ENCODE measurements around the gene MVK.

MVK gene

DNA sequence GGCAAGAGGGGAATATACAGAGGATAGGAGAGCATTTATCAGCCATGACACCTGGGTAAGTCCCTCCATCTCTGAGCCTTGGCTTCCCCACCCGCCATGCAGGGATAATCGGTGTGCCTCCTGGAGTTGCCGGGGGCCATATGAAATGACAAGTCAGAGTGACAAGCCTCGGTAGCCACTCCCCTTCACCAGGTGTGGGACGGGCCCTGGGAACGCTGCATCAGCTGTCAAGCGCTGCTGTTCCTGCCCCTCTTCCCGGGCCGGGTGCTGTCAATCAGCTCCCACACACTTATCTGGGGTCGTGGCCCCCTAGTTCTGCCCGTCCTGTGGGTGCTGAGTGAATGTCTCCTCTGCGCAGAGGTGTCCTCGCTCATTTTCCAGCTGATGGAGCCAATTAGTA lies 57.2 kb downstream of the MVK start:
- no peak for DNase-seq (ENCODE audit: extremely low spot score)
- POLR2A ChIA-PET: no interaction called here
- TF ChIP-seq HDGF (IDR thresholded peaks at IDR 0.05; ENCODE audit: borderline replicate concordance) (no peak), ARNT (IDR thresholded peaks at IDR 0.05) (no peak), TARDBP (IDR thresholded peaks at IDR 0.05) (no peak), ELF4 (IDR thresholded peaks at IDR 0.05) (no peak), ZNF384 (IDR thresholded peaks at IDR 0.05) (no peak), FOXK2 (IDR thresholded peaks at IDR 0.05) (no peak), L3MBTL2 (conservative IDR thresholded peaks at IDR 0.05) (no peak), SP1 (IDR thresholded peaks at IDR 0.05) (no peak), NFRKB (IDR thresholded peaks at IDR 0.05) (no peak), LEF1 (IDR thresholded peaks at IDR 0.05; ENCODE audit: borderline replicate concordance) (no peak), SUZ12 (IDR thresholded peaks at IDR 0.05) (no peak), FOXA1 (IDR thresholded peaks at IDR 0.05) (no peak)
- TF ChIP-seq, protein P1, sequence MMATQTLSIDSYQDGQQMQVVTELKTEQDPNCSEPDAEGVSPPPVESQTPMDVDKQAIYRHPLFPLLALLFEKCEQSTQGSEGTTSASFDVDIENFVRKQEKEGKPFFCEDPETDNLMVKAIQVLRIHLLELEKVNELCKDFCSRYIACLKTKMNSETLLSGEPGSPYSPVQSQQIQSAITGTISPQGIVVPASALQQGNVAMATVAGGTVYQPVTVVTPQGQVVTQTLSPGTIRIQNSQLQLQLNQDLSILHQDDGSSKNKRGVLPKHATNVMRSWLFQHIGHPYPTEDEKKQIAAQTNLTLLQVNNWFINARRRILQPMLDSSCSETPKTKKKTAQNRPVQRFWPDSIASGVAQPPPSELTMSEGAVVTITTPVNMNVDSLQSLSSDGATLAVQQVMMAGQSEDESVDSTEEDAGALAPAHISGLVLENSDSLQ (IDR thresholded peaks at IDR 0.05): no peak
- CTCF ChIA-PET: interaction anchor here (0.6 kb wide), 1 partner anchor 33 kb away, joined by 3 read pairs; no protein-coding TSS in a partner anchor

DNA sequence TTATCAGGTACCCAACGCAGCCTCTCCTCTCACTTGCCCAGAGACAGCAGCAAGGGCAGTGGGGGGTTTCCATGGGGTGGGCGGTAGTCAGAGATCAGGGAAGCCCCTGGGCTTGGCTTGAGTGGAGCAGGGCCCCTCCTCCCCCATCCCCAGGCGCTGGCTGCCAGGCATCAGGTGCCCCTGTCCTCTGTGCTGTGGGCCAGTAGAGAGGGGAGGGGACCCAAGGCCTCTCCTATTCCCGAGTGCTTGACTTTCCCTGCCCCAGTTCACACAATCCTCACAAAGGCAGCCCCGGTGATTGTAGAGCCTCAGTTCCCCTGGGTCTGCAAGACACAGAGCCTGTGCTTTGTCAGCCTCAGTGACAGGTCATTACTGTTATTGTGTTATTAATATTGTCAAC lies 57.7 kb downstream of the MVK start:
- CTCF ChIA-PET: interaction anchor here (0.6 kb wide), 1 partner anchor 33 kb away, joined by 3 read pairs; no protein-coding TSS in a partner anchor
- TF ChIP-seq SP1 (IDR thresholded peaks at IDR 0.05) (no peak), LEF1 (IDR thresholded peaks at IDR 0.05; ENCODE audit: borderline replicate concordance) (no peak), FOXK2 (IDR thresholded peaks at IDR 0.05) (no peak), BHLHE40 (IDR thresholded peaks at IDR 0.05; ENCODE audit: borderline replicate concordance) (no peak), HDGF (IDR thresholded peaks at IDR 0.05; ENCODE audit: borderline replicate concordance) (no peak), ARNT (IDR thresholded peaks at IDR 0.05) (no peak), CTBP1 (IDR thresholded peaks at IDR 0.05; ENCODE audit: borderline replicate concordance) (no peak), FOXM1 (IDR thresholded peaks at IDR 0.05; ENCODE audit: borderline replicate concordance) (no peak), TARDBP (IDR thresholded peaks at IDR 0.05) (no peak), L3MBTL2 (conservative IDR thresholded peaks at IDR 0.05) (no peak), ZNF384 (IDR thresholded peaks at IDR 0.05) (no peak), ELF4 (IDR thresholded peaks at IDR 0.05) (no peak), NFRKB (IDR thresholded peaks at IDR 0.05) (no peak), FOXA1 (IDR thresholded peaks at IDR 0.05) (no peak), SUZ12 (IDR thresholded peaks at IDR 0.05) (no peak)
- TF ChIP-seq, protein P1 (IDR thresholded peaks at IDR 0.05): no peak

DNA sequence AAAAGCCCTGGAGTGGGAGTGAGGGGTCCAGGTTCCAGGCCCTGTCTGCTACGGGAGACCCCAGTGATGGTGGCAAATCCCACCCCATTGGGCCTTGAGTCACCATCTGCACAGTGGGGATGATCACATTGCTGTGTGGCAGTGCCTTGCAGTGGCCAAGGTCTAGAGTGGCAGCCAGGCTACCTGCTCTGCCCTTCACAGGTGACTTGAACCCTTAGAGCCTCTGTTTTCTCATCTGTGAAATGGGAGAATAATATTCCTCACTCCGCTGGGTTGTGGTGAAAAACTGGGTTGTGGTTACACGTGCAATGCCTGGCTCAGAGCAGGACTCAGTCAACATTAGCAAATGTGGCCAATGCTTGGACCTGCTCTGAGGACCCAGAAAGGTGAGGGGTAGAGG lies 58.2 kb downstream of the MVK start:
- POLR2A ChIA-PET: no interaction called here
- no peak for DNase-seq (ENCODE audit: extremely low spot score)
- no peak for TF ChIP-seq TARDBP (IDR thresholded peaks at IDR 0.05)
- no peak for TF ChIP-seq HDGF (IDR thresholded peaks at IDR 0.05; ENCODE audit: borderline replicate concordance)
- no peak for TF ChIP-seq SUZ12 (IDR thresholded peaks at IDR 0.05)
- no peak for TF ChIP-seq NFRKB (IDR thresholded peaks at IDR 0.05)
- TF ChIP-seq BHLHE40 (IDR thresholded peaks at IDR 0.05; ENCODE audit: borderline replicate concordance): no peak
- CTCF ChIA-PET: interaction anchor here (0.6 kb wide), 1 partner anchor 10 kb away, joined by 3 read pairs; no protein-coding TSS in a partner anchor

More for the DNA sequence above, 57.7 kb downstream of the MVK start:
- DNase-seq (ENCODE audit: extremely low spot score): no peak
- POLR2A ChIA-PET: no interaction called here

DNA sequence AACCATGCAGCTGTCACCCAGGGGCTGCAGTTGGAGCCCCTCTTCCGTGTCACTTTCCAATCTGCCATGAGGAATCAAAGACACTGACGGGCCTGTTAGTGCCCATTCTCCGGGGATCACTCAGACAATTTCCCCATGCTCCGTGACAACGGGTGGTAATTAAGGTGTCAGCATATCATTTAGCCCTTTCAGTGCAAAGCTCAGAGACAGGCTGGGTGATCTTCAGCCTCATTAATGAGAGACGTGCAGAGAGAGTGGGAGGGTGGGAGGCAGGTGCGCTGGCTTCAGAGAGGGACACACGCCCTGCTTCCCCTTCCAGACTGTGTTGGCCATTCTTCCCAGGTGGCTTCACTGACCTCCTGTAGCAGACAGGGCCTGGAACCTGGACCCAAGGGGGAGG lies 58.7 kb downstream of the MVK start:
- ChIA-PET POLR2A (no interaction called here), CTCF (interaction anchor here (0.6 kb wide), 1 partner anchor 10 kb away, joined by 3 read pairs; no protein-coding TSS in a partner anchor)
- no peak for DNase-seq (ENCODE audit: extremely low spot score)
- TF ChIP-seq FOXA1 (IDR thresholded peaks at IDR 0.05): no peak
- TF ChIP-seq BHLHE40 (IDR thresholded peaks at IDR 0.05; ENCODE audit: borderline replicate concordance): no peak

GRCh38 chr12:109635717-109636116 lies 62.1 kb downstream of the MVK start:
- CTCF ChIA-PET: no interaction called here
- TF ChIP-seq ZNF384 (IDR thresholded peaks at IDR 0.05) (no peak), CTBP1 (IDR thresholded peaks at IDR 0.05; ENCODE audit: borderline replicate concordance) (no peak)
- DNase-seq (ENCODE audit: extremely low spot score): no peak
- POLR2A ChIA-PET: no interaction called here

- ChIA-PET CTCF (no interaction called here), POLR2A (no interaction called here)
- TF ChIP-seq HDGF (IDR thresholded peaks at IDR 0.05; ENCODE audit: borderline replicate concordance): no peak
- no peak for TF ChIP-seq BHLHE40 (IDR thresholded peaks at IDR 0.05; ENCODE audit: borderline replicate concordance)
- no peak for TF ChIP-seq NFRKB (IDR thresholded peaks at IDR 0.05)
- TF ChIP-seq L3MBTL2 (conservative IDR thresholded peaks at IDR 0.05): no peak
- TF ChIP-seq TARDBP (IDR thresholded peaks at IDR 0.05): no peak
- no peak for TF ChIP-seq ARNT (IDR thresholded peaks at IDR 0.05)
- TF ChIP-seq, protein P1 (IDR thresholded peaks at IDR 0.05): no peak
- no peak for TF ChIP-seq LEF1 (IDR thresholded peaks at IDR 0.05; ENCODE audit: borderline replicate concordance)
- no peak for TF ChIP-seq CTBP1 (IDR thresholded peaks at IDR 0.05; ENCODE audit: borderline replicate concordance)
- TF ChIP-seq FOXK2 (IDR thresholded peaks at IDR 0.05): no peak
- no peak for TF ChIP-seq SP1 (IDR thresholded peaks at IDR 0.05)
- no peak for TF ChIP-seq FOXM1 (IDR thresholded peaks at IDR 0.05; ENCODE audit: borderline replicate concordance)
- no peak for TF ChIP-seq SUZ12 (IDR thresholded peaks at IDR 0.05)
- TF ChIP-seq ELF4 (IDR thresholded peaks at IDR 0.05): no peak
- TF ChIP-seq FOXA1 (IDR thresholded peaks at IDR 0.05): no peak
- TF ChIP-seq ZNF384 (IDR thresholded peaks at IDR 0.05): no peak
- DNase-seq (ENCODE audit: extremely low spot score): no peak
These were observed 63.8 kb downstream of the MVK start for GRCh38 chr12:109637348-109637747.

DNA sequence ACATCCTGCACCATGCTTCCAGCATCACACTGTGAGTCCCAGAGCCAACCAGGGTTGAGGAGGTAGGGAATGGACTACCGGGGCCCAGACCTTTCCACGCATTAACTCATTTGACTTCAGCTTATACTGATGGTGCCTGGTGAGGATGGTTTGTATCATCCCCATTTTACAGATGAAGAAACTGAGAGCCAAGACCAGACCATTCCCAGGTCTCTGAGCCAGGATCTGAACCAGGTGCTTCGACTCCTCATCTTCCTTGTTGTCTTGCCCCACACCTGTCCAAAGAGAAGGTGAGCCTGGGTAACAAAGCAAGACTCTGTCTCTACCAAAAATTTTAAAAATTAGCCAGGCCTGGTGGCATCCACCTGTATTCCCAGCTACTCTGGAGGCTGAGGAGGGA lies 64.4 kb downstream of the MVK start:
- CTCF ChIA-PET: no interaction called here
- TF ChIP-seq ARNT (IDR thresholded peaks at IDR 0.05): no peak
- TF ChIP-seq FOXA1 (IDR thresholded peaks at IDR 0.05): no peak
- TF ChIP-seq ZNF384 (IDR thresholded peaks at IDR 0.05): no peak
- no peak for TF ChIP-seq BHLHE40 (IDR thresholded peaks at IDR 0.05; ENCODE audit: borderline replicate concordance)
- TF ChIP-seq, protein P1 (IDR thresholded peaks at IDR 0.05): no peak
- POLR2A ChIA-PET: no interaction called here
- no peak for DNase-seq (ENCODE audit: extremely low spot score)

Measured in HEK293T (cell line).